GM21786 (cell line): ENCODE results near the gene CNOT1.
A peak's percentile ranks its signal among the peaks of the same experiment; 100 is the strongest.
"Not testable (repeated sequence)": the region's sequence is repeated elsewhere in the genome, so short reads cannot be mapped to it uniquely, and the experiment has no call there.

ENCODE experiments used
- ATAC-seq: cut with Tn5 transposase; IDR thresholded peaks from one replicate; pipeline ENCODE4 v1.9.1; 2021; ENCODE audit not compliant: unreplicated experiment

Gene CNOT1

GRCh38 chr16:58629733-58630640 is at the start of gene CNOT1:
Gene CNOT1, minus strand, starts transcription at chr16:58629826. Its CDS starts 30,489 bp downstream, at chr16:58599337.
- peak; percentile 86 for ATAC-seq

GRCh38 chr16:58678716-58679115 is 49.1 kb upstream of the CNOT1 start:
- no peak for ATAC-seq

- ATAC-seq = no peak
These were observed 48.6 kb upstream of the CNOT1 start for GRCh38 chr16:58678269-58678668.

GRCh38 chr16:58670946-58671583 is 41.4 kb upstream of the CNOT1 start:
- ATAC-seq = no peak

GRCh38 chr16:58670177-58670576 is 40.6 kb upstream of the CNOT1 start:
- ATAC-seq = no peak

- no peak for ATAC-seq
These were observed 35.6 kb upstream of the CNOT1 start for GRCh38 chr16:58665200-58665599.

GRCh38 chr16:58661199-58661830 is 31.7 kb upstream of the CNOT1 start:
- no peak for ATAC-seq

- ATAC-seq = not testable (repeated sequence)
These were observed 30.3 kb upstream of the CNOT1 start for GRCh38 chr16:58659911-58660310.

- no peak for ATAC-seq
These were observed 29.2 kb upstream of the CNOT1 start for GRCh38 chr16:58658796-58659211.

GRCh38 chr16:58656899-58657298 is 27.3 kb upstream of the CNOT1 start:
- no peak for ATAC-seq

GRCh38 chr16:58655215-58655596 is 25.6 kb upstream of the CNOT1 start:
- no peak for ATAC-seq

- no peak for ATAC-seq
These were observed 25.1 kb upstream of the CNOT1 start for GRCh38 chr16:58654560-58655214.

GRCh38 chr16:58652741-58653140 is 23.1 kb upstream of the CNOT1 start:
- no peak for ATAC-seq

GRCh38 chr16:58651965-58652348 is 22.3 kb upstream of the CNOT1 start:
- no peak for ATAC-seq

- ATAC-seq = no peak
These were observed 20.1 kb upstream of the CNOT1 start for GRCh38 chr16:58649707-58650106.

GRCh38 chr16:58647107-58647506 is 17.5 kb upstream of the CNOT1 start:
- no peak for ATAC-seq

- no peak for ATAC-seq
These were observed 15.3 kb upstream of the CNOT1 start for GRCh38 chr16:58644765-58645487.

GRCh38 chr16:58644108-58644507 is 14.5 kb upstream of the CNOT1 start:
- no peak for ATAC-seq

GRCh38 chr16:58640949-58641348 is 11.3 kb upstream of the CNOT1 start:
- ATAC-seq = no peak

GRCh38 chr16:58639836-58640235 is 10.2 kb upstream of the CNOT1 start:
- no peak for ATAC-seq

- no peak for ATAC-seq
These were observed 9.6 kb upstream of the CNOT1 start for GRCh38 chr16:58639230-58639629.
